Measurements from ENCODE around the gene CD7.

The CD7 gene

GRCh38 chr17:82298538-82299421, 18.6 kb downstream of the CD7 start:
- DNase-seq (ENCODE audit: low read depth in 2 of 2) = no peak

- DNase-seq (ENCODE audit: low read depth in 2 of 2) = peak; percentile 89 to 92
These were observed 19.5 kb downstream of the CD7 start for GRCh38 chr17:82297714-82298537.

GRCh38 chr17:82297280-82297713, 20.1 kb downstream of the CD7 start:
- peak; percentile 91 to 93 for DNase-seq (ENCODE audit: low read depth in 2 of 2)

GRCh38 chr17:82296511-82297279, 20.7 kb downstream of the CD7 start:
- no peak for DNase-seq (ENCODE audit: low read depth in 2 of 2)

GRCh38 chr17:82295472-82295814, 22.0 kb downstream of the CD7 start:
- no peak for DNase-seq (ENCODE audit: low read depth in 2 of 2)

GRCh38 chr17:82294064-82294773, 23.2 kb downstream of the CD7 start:
- DNase-seq (ENCODE audit: low read depth in 2 of 2) = no peak

GRCh38 chr17:82292251-82293154, 24.9 kb downstream of the CD7 start:
- DNase-seq (ENCODE audit: low read depth in 2 of 2) = peak; percentile 90 to 92

- DNase-seq (ENCODE audit: low read depth in 2 of 2) = no peak
These were observed 25.7 kb downstream of the CD7 start for GRCh38 chr17:82291582-82292250.

GRCh38 chr17:82287868-82288801, 29.3 kb downstream of the CD7 start:
- DNase-seq (ENCODE audit: low read depth in 2 of 2) = no peak

- no peak for DNase-seq (ENCODE audit: low read depth in 2 of 2)
These were observed 30.2 kb downstream of the CD7 start for GRCh38 chr17:82287013-82287867.

GRCh38 chr17:82285141-82285540, 32.3 kb downstream of the CD7 start:
- no peak for DNase-seq (ENCODE audit: low read depth in 2 of 2)

GRCh38 chr17:82283208-82283749, 34.1 kb downstream of the CD7 start:
- peak in 1 of 2 donors; percentile 73 for DNase-seq (ENCODE audit: low read depth in 2 of 2)

GRCh38 chr17:82282239-82283207, 34.9 kb downstream of the CD7 start:
- no peak for DNase-seq (ENCODE audit: low read depth in 2 of 2)

- DNase-seq (ENCODE audit: low read depth in 2 of 2) = peak in 1 of 2 donors; percentile 62
These were observed 35.7 kb downstream of the CD7 start for GRCh38 chr17:82281502-82282238.

GRCh38 chr17:82281076-82281475, 36.3 kb downstream of the CD7 start:
- DNase-seq (ENCODE audit: low read depth in 2 of 2) = no peak

Measured in stimulated activated CD8-positive, alpha-beta memory T cell treated with anti-CD3 and anti-CD28 coated beads, Interleukin-15, amount 100 ng/mL, for 48 hours (primary cell).